Mesangial cell (primary cell): ENCODE results near the gene ZNF606. TPM values are rescaled to one million over a fixed set of nuclear protein-coding genes. Genes with fewer than 3 reads are reported as not detected.

Experiments
- total RNA-seq: library from RNA; depleted of rRNA; stranded (reverse); fragments of >200 nt; gene quantifications from 2 replicates; pipeline ENCODE4 v1.2.3, GENCODE V29; 2015

ZNF606 gene
- 5.7 and 18.0 TPM in 2 replicates for total RNA-seq

DNA sequence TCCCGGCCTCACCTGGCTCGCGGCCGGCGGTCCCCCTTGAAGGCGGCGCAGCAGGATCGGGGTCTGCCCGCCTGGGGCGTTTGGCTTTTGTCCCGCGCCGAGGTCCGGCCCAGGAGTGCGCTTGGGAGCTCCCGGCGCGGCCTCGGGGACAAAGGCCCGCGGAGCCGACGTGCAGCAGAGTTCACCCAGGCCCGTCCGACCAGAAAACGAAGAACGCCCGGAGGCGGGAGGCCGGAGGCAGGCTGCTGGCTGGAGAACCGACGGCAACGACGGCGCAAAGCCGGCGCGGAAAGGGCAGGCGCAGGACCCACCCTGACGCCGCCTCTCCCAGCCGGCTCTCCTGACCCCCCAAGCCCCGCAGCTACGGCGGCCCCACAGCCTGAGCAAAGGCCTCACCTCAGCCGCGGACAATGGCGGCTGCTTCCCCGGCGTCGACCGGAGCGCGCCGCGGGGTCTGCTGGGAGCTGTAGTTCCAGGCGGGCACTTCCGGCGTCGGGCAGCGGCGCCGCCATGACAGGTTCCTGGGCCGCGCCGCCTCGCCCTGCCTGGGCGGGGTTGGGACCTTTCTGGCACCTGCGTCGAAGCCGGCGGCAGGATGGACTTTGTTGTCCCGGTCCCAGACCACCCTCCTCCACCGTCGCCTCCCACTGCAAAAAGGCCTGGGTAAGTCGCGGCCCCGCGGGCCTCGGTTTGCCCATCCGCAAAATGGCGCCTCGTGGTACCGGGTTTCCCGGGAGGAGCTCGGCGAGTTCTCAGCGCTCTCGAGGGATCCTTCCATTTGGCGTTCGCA, at the start of gene ZNF606:
Gene ZNF606 (minus strand): TSS at position 437 of the 790 bp plus-strand sequence. CDS start 1,501 bp downstream, outside the sequence.

GRCh38 chr19:58033741-58034476, 31.3 kb upstream of the ZNF606 start, which contains the start of gene ZSCAN1:
Gene ZSCAN1 (plus strand): TSS chr19:58034025. CDS start chr19:58037837, 3,812 bp downstream.

DNA sequence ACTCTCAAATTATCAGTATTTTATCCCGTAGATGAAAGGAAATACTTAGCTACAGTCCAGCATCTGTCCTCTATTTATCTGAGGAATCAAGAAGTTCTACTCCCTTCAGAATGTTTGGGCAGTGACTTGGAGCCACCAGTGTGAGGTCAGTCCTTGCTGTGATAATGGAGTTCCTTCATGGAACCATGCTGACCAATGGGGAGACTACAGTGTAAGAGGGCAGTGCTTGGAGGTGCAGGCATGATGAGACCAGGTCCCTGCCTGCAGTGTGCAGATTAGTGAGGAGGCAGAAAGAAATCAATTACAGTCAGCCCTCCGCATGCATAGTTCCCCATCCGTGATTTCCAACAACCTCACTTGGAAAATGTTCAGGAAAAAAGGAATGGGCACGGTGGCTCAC, 28.2 kb downstream of the ZNF606 start, which contains the start of gene C19orf18:
Gene C19orf18 (minus strand): TSS at position 101 of the 400 bp plus-strand sequence. CDS start 102 bp downstream, outside the sequence.

DNA sequence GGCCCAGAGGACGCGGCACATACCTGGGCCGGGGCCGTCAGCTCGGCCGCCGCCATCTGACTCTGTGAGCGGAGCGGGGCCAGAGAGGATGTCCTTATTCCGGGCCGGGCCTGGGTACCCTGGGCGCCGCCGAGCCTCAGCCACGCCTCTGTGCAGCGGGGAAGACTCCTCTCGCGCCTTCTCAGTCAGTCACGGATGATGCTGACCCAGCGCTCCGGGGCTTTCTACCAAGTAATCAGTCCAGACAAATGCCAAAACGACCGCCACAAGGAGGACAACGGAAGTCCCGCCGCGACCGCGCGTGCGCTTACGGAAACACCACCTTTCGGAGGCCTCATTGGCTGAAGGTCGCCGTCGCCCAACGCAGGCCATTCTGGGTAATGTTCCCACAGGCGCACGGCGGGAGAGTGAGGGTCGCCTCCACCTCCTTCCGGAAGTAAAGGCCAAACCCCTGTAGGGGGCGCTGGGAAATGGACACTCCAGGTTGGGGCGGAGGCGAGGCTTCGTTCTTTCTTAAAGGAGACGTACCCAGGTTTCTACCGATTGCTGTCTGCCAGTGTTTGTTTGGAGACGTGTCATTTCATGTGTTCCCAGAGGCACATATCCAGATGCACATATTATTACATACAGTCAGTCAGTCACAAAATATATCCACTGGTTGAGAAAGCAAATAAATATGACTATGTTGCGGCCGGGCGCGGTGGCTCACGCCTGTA, 55.0 kb downstream of the ZNF606 start, which contains the start of gene ZNF256:
Gene ZNF256 (minus strand): TSS at position 288 of the 716 bp plus-strand sequence. CDS start 232 bp downstream, at position 56.

GRCh38 chr19:57934820-57935665, 67.6 kb downstream of the ZNF606 start, which contains the start of gene ZNF418:
Gene ZNF418 (minus strand): TSS chr19:57935402. CDS start chr19:57933822, 1,580 bp downstream.

Other genes starting within 250 kb of the ZNF606 start
- gene ZNF586, start 233.1 kb downstream of the ZNF606 start, total RNA-seq = 6.8 and 8.1 TPM in 2 replicates
- gene ZNF552, start 187.9 kb downstream of the ZNF606 start, total RNA-seq = 3.9 and 5.8 TPM in 2 replicates
- 6.8 and 8.4 TPM in 2 replicates for gene ZNF587B, start 172.5 kb downstream of the ZNF606 start, total RNA-seq
- gene ZNF587, start 153.0 kb downstream of the ZNF606 start, total RNA-seq = 12.7 and 15.6 TPM in 2 replicates
- 4.1 and 4.3 TPM in 2 replicates for gene ZNF814, start 113.8 kb downstream of the ZNF606 start, total RNA-seq
- 5.5 and 6.1 TPM in 2 replicates for gene ZNF417, start 86.2 kb downstream of the ZNF606 start, total RNA-seq
- 3.0 and 7.7 TPM in 2 replicates for gene ZNF418, start 67.4 kb downstream of the ZNF606 start, total RNA-seq
- 2.1 and 2.5 TPM in 2 replicates for gene ZNF256, start 55.1 kb downstream of the ZNF606 start, total RNA-seq
- 0.13 TPM in 1 of 2 replicates, not detected in the other for gene C19orf18, start 28.3 kb downstream of the ZNF606 start, total RNA-seq
- gene ZSCAN1, start 31.2 kb upstream of the ZNF606 start, total RNA-seq = not detected in 2 replicates
- 1.1 and 5.5 TPM in 2 replicates for gene ZNF135, start 56.5 kb upstream of the ZNF606 start, total RNA-seq
- gene ZSCAN18, start 95.4 kb upstream of the ZNF606 start, total RNA-seq = 23.0 and 59.3 TPM in 2 replicates
- 4.9 and 8.1 TPM in 2 replicates for gene ZNF329, start 148.0 kb upstream of the ZNF606 start, total RNA-seq
- gene ZNF274, start 180.2 kb upstream of the ZNF606 start, total RNA-seq = 11.1 and 13.7 TPM in 2 replicates
- gene ZNF544, start 226.1 kb upstream of the ZNF606 start, total RNA-seq = 26.9 and 38.4 TPM in 2 replicates